ENCODE measurements around the gene NAP1L4.

The NAP1L4 gene

GRCh38 chr11:2920343-2920742 is 71.8 kb downstream of the NAP1L4 start:
- DNase-seq (ENCODE audit: low read depth) = no peak
- H3K4me3 ChIP-seq (ENCODE audit: control insufficient read depth, low read depth, low read length) = no peak overlapping the region
- no peak for TF ChIP-seq CTCF (conservative IDR thresholded peaks at IDR 0.05; ENCODE audit: control insufficient read depth, insufficient read depth, low read depth, low read length)

GRCh38 chr11:2919837-2920236 is 72.3 kb downstream of the NAP1L4 start:
- no peak for DNase-seq (ENCODE audit: low read depth)
- TF ChIP-seq CTCF (conservative IDR thresholded peaks at IDR 0.05; ENCODE audit: control insufficient read depth, insufficient read depth, low read depth, low read length) = no peak
- no peak overlapping the region for H3K4me3 ChIP-seq (ENCODE audit: control insufficient read depth, low read depth, low read length)

- DNase-seq (ENCODE audit: low read depth) = no peak
- TF ChIP-seq CTCF (conservative IDR thresholded peaks at IDR 0.05; ENCODE audit: control insufficient read depth, insufficient read depth, low read depth, low read length) = no peak
- H3K4me3 ChIP-seq (ENCODE audit: control insufficient read depth, low read depth, low read length) = no peak overlapping the region
Measured at GRCh38 chr11:2919188-2919587, 72.9 kb downstream of the NAP1L4 start.

- H3K4me3 ChIP-seq (ENCODE audit: control insufficient read depth, low read depth, low read length) = no peak overlapping the region
- no peak for TF ChIP-seq CTCF (conservative IDR thresholded peaks at IDR 0.05; ENCODE audit: control insufficient read depth, insufficient read depth, low read depth, low read length)
Measured at GRCh38 chr11:2917842-2918490, 74.2 kb downstream of the NAP1L4 start.

GRCh38 chr11:2916892-2917645 is 75.1 kb downstream of the NAP1L4 start:
- no peak for DNase-seq (ENCODE audit: low read depth)
- TF ChIP-seq CTCF (conservative IDR thresholded peaks at IDR 0.05; ENCODE audit: control insufficient read depth, insufficient read depth, low read depth, low read length) = no peak
- no peak overlapping the region for H3K4me3 ChIP-seq (ENCODE audit: control insufficient read depth, low read depth, low read length)

More at GRCh38 chr11:2917842-2918490, 74.2 kb downstream of the NAP1L4 start:
- DNase-seq (ENCODE audit: low read depth) = no peak

- no peak for TF ChIP-seq CTCF (conservative IDR thresholded peaks at IDR 0.05; ENCODE audit: control insufficient read depth, insufficient read depth, low read depth, low read length)
- no peak for DNase-seq (ENCODE audit: low read depth)
- H3K4me3 ChIP-seq (ENCODE audit: control insufficient read depth, low read depth, low read length) = no peak overlapping the region
Measured at GRCh38 chr11:2916114-2916891, 75.8 kb downstream of the NAP1L4 start.

Measured in fibroblast of mammary gland (primary cell).